Muscle of leg (tissue), 11 donors: ENCODE measurements around the gene CHTF18. TPM values are rescaled to one million over a fixed set of nuclear protein-coding genes. Genes with fewer than 3 reads are reported as not detected.

Experiments used
- DNase-seq: peaks from one replicate; pipeline ENCODE4 v3.0.0; 2013
- H3K27ac ChIP-seq: one replicate; pipeline ENCODE4 v1.5.1; 2013; ENCODE audit warnings: mild to moderate bottlenecking, low read length, control low read depth
- H3K27me3 ChIP-seq: one replicate; pipeline ENCODE4 v1.6.1; 2013; ENCODE audit warnings: low read length; ENCODE audit not compliant: control insufficient read depth, insufficient read depth
- H3K36me3 ChIP-seq: one replicate; pipeline ENCODE4 v1.6.1; 2013; ENCODE audit warnings: low read length; ENCODE audit not compliant: control insufficient read depth, insufficient read depth
- H3K4me1 ChIP-seq: one replicate; pipeline ENCODE4 v1.6.1; 2013; ENCODE audit warnings: low read length; ENCODE audit not compliant: control insufficient read depth, insufficient read depth
- H3K4me3 ChIP-seq: one replicate; pipeline ENCODE4 v1.5.1; 2013; ENCODE audit warnings: low read length, control low read depth
- H3K9me3 ChIP-seq: replicated peaks from 2 replicates; pipeline ENCODE4 v1.6.1; 2013; ENCODE audit warnings: low read depth, low read length; ENCODE audit not compliant: control insufficient read depth
- WGBS: methylation state at CpG from one replicate; pipeline ENCODE4 v1.1.5; 2013; ENCODE audit warnings: missing lambda C conversion rate; ENCODE audit not compliant: insufficient coverage; 5-methylcytosine and 5-hydroxymethylcytosine counted together
- polyA plus RNA-seq, 8 donors: library from polyadenylated mRNA; unstranded; fragments of 120-200 nt; gene quantifications; one replicate each; pipeline versions ENCODE4 v1.2.1 to v1.2.3, GENCODE V29; 2013; ENCODE audit warnings: inconsistent platforms in 1 of 8, low replicate concordance in 1 of 8; ENCODE audit not compliant: insufficient read length in 8 of 8, insufficient read depth in 1 of 8
- total RNA-seq: library from RNA; stranded (reverse); fragments of 120-200 nt; gene quantifications from one replicate; pipeline ENCODE4 v1.2.4, GENCODE V29; 2013

The CHTF18 gene
- total and polyA plus RNA-seq, 9 donors = 11.5 to 27.1 (median 18.0) TPM

DNA sequence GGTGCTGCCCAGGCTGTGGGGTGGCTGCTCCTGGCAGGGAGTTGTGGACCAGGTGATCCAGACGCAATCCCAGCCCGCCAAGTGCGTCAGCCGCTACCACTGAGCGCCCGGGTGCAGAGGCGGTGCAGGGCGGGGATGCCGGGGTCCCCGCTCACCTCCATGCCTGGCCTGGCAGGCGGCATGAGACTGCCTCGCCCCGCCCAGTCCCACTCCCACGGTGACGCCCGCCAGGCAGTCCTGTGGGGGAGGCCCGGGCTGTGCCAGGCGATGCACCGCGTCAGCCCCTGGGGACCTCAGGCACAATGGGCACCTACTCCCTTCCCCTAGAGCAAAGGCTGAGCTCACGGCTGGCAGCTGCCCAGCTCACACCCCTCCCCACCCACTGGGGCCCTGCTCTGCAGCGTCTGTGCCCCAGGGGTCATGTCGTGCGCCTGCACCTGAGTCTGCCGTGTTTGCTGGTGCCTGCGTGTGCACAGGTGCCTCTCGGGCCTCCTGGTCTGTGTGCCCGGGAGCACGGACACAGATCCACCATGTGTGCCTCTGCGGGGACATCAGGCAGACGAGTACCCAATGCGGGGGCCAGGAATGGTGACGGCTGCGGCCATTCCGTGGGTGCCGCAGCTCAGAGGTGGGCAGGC, 5.5 kb upstream of the CHTF18 start:
- 73% methylated on average over 28 of the region's 36 CpGs for WGBS

DNA sequence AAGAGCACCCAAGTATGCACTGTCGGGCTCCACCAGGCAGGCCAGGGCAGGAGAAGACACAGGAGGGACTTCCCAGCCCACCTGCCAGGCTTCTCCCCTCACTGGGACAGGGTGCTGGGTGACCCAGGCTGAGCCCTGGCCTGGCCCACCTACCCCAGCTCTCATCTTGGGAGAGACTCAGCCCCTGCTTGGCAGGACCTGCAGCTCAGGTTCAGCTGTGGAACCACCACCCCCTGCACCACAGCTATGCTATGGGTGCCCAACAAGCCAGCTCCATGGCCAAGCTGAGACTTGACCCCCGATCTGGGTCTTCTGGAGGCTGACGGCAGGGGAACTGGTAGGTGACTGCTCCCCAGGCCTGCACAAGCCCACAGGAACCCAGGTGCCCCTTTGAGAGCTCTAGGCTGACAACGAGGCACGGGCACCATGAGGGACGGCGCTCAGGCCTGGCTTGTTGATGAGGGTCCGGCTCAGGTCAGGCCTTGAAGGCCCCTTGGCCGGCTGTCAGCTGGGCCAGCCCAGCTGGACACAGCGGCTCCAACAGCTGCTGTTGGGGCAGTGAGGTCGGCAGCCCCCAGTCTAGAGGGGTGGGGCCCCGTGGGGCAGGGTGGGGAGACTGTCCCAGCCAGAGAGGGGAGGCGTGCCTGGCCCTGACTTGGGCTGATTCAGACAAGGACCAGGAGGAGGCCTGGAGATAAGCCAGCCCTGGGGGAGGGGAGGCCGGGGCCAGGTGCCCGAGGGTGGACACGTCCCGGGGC, 4.8 kb upstream of the CHTF18 start:
- DNase-seq = peak; percentile 47
- H3K9me3 ChIP-seq = no peaks in the 10 kb centered on the region
- peaks cover 32% of the 10 kb centered on the region for H3K4me1 ChIP-seq
- no peak overlapping the region for H3K4me3 ChIP-seq
- H3K27ac ChIP-seq = no peak overlapping the region
- peaks cover 1% of the 10 kb centered on the region for H3K27me3 ChIP-seq
- peaks cover 21% of the 10 kb centered on the region for H3K36me3 ChIP-seq
- 44% methylated on average over 14 of the region's 17 CpGs for WGBS

More for the DNA sequence above, 5.5 kb upstream of the CHTF18 start:
- DNase-seq = no peak
- Histone ChIP-seq H3K27ac (no peak overlapping the region), H3K4me1 (peaks cover 32% of the 10 kb centered on the region), H3K27me3 (peaks cover 8% of the 10 kb centered on the region), H3K4me3 (no peak overlapping the region), H3K36me3 (peaks cover 21% of the 10 kb centered on the region), H3K9me3 (no peaks in the 10 kb centered on the region)

DNA sequence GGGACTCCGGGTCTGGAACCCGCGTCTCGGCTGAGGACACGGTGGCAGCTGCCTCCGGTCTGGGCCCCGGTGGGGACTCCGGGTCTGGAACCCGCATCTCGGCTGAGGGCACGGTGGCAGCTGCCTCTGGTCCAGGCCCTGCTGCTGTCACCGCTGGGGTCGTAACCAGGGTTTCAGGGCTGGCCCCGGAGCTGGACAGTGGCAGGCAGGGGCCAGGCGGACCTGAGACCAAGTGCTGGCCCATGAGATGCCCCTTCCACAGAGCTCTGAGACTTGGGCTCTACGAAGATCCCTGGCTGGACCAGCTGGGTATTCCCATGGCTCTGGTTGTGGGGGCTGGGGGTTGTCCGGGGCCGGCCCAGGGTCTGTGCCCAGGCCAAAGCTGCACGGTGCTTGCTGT, 4.0 kb upstream of the CHTF18 start:
- H3K9me3 ChIP-seq = no peaks in the 10 kb centered on the region
- H3K27ac ChIP-seq = no peak overlapping the region
- 85% methylated on average over 18 of the region's 19 CpGs for WGBS
- H3K4me1 ChIP-seq = peaks cover 39% of the 10 kb centered on the region
- no peak for DNase-seq
- peaks cover 21% of the 10 kb centered on the region for H3K36me3 ChIP-seq
- no peaks in the 10 kb centered on the region for H3K27me3 ChIP-seq
- H3K4me3 ChIP-seq = no peak overlapping the region

- Histone ChIP-seq H3K27me3 (no peaks in the 10 kb centered on the region), H3K27ac (no peak overlapping the region), H3K4me1 (peaks cover 41% of the 10 kb centered on the region), H3K4me3 (no peak overlapping the region), H3K9me3 (no peaks in the 10 kb centered on the region), H3K36me3 (peaks cover 35% of the 10 kb centered on the region)
- 49% methylated on average over 43 of the region's 58 CpGs for WGBS
- DNase-seq = no peak
These were observed 2.6 kb upstream of the CHTF18 start for GRCh38 chr16:785563-786535.

- Histone ChIP-seq H3K4me1 (peaks cover 36% of the 10 kb centered on the region), H3K36me3 (peaks cover 50% of the 10 kb centered on the region), H3K9me3 (no peaks in the 10 kb centered on the region), H3K4me3 (peak overlapping the region; percentile 79), H3K27me3 (no peaks in the 10 kb centered on the region), H3K27ac (no peak overlapping the region)
- 38% methylated on average over 47 of the region's 47 CpGs for WGBS
- no peak for DNase-seq
These were observed 976 bp upstream of the CHTF18 start for GRCh38 chr16:787321-787966.

GRCh38 chr16:787978-788398, 432 bp upstream of the CHTF18 start, which contains the start of gene RPUSD1:
RPUSD1 (minus strand) TSS chr16:788381; CDS start chr16:787737, 644 bp downstream.
- peak within 1 kb of the TSS; percentile 35 for H3K27ac ChIP-seq

GRCh38 chr16:789191-789850, 901 bp downstream of the CHTF18 start:
- Histone ChIP-seq H3K4me3 (peak overlapping the region; percentile 80), H3K27ac (no peak overlapping the region), H3K9me3 (no peaks in the 10 kb centered on the region), H3K36me3 (peaks cover 64% of the 10 kb centered on the region), H3K27me3 (no peaks in the 10 kb centered on the region), H3K4me1 (peaks cover 17% of the 10 kb centered on the region)
- DNase-seq = no peak
- 63% methylated on average over 33 of the region's 33 CpGs for WGBS

More at GRCh38 chr16:787978-788398, 432 bp upstream of the CHTF18 start, which contains the start of gene RPUSD1:
- DNase-seq = no peak
- Histone ChIP-seq H3K36me3 (peaks cover 55% of the 10 kb centered on the region), H3K4me1 (peaks cover 30% of the 10 kb centered on the region), H3K4me3 (peak within 1 kb of the TSS; percentile 80), H3K27me3 (no peaks in the 10 kb centered on the region), H3K9me3 (no peaks in the 10 kb centered on the region)
- WGBS = under 1% methylated on average over 35 of the region's 45 CpGs

- peaks cover 17% of the 10 kb centered on the region for H3K4me1 ChIP-seq
- H3K4me3 ChIP-seq = no peak overlapping the region
- no peaks in the 10 kb centered on the region for H3K27me3 ChIP-seq
- no peak overlapping the region for H3K27ac ChIP-seq
- 90% methylated on average over 17 of the region's 17 CpGs for WGBS
- no peak for DNase-seq
- H3K36me3 ChIP-seq = peaks cover 58% of the 10 kb centered on the region
- H3K9me3 ChIP-seq = no peaks in the 10 kb centered on the region
These were observed 1.7 kb downstream of the CHTF18 start for GRCh38 chr16:790086-790485.

DNA sequence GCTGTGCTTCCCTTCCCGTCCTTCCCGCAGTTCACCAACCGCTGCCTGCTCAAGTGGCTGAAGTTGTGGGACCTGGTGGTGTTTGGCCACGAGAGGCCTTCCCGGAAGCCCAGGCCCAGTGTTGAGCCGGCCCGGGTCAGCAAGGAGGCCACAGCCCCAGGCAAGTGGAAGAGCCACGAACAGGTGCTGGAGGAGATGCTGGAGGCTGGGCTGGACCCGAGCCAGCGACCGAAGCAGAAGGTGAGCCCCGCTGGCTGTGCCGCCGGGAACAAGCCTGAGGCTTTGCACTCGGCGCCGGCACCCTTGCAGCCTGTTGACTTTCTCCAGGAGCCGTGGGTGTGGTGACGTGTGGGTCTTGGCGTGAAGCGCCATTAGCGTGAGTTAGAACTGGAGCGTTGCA, 2.7 kb downstream of the CHTF18 start:
- no peak for DNase-seq
- H3K27me3 ChIP-seq = no peaks in the 10 kb centered on the region
- H3K4me1 ChIP-seq = peaks cover 17% of the 10 kb centered on the region
- no peaks in the 10 kb centered on the region for H3K9me3 ChIP-seq
- H3K36me3 ChIP-seq = peaks cover 51% of the 10 kb centered on the region
- no peak overlapping the region for H3K27ac ChIP-seq
- WGBS = 92% methylated on average over 23 of the region's 23 CpGs
- no peak overlapping the region for H3K4me3 ChIP-seq
